ENCODE results near the gene ASNSD1. TPM values are rescaled to one million over a fixed set of nuclear protein-coding genes. Genes with fewer than 3 reads are reported as not detected.
A peak's percentile ranks its signal among the peaks of the same experiment; 100 is the strongest.
"Not testable (repeated sequence)": the region's sequence is repeated elsewhere in the genome, so short reads cannot be mapped to it uniquely, and the experiment has no call there.

Gene ASNSD1
- polyA plus RNA-seq, 1 of the 3 experiments (the other 2 are of a cell fraction), result 15.5 TPM

DNA sequence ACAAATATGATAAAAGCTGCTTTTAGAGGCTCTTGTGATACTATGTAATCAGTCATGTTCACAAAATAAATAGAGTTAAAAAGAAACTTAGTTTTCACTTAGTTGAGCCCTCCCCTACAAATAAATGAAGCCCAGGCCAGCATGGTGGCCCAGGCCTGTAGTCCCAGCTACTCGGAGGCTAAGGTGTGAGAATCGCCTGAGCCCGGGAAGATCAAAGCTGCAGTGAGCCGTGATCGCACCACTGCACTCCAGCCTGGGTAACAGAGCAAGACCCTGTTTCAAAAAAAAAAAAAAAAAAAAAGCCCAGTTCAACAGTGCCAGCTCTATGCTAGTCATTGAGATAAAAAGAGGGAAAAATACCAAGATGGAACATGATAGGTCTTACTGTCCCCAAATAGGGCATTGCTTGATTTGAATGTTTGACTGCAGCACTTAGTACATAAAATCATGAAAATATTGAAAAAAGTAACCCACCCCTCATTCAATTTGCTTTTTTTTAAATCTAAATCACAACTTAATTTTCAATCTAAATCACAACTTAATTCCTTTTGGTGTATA, 1.5 kb downstream of the ASNSD1 start:
- H4K20me1 ChIP-seq (ENCODE audit: insufficient read depth), result no peaks in the 10 kb centered on the region
- peak overlapping the region; percentile 98 for H3K4me2 ChIP-seq
- no peaks in the 10 kb centered on the region for H3K9me2 ChIP-seq
- peaks cover 34 to 35% of the 10 kb centered on the region in 2 experiments for H3K36me3 ChIP-seq (replicated peaks in 1 of 2; ENCODE audit: control insufficient read depth in 1 of 2, insufficient read depth in 2 of 2, low read length in 1 of 2)
- no peak overlapping the region for H2AFZ ChIP-seq (ENCODE audit: low read depth)
- DNase-seq, result no peak
- H3K9me3 ChIP-seq, result no peaks in the 10 kb centered on the region
- no peaks in the 10 kb centered on the region for H3K27me3 ChIP-seq (ENCODE audit: insufficient read depth)
- H3F3A ChIP-seq (replicated peaks; ENCODE audit: insufficient read depth), result no peaks in the 10 kb centered on the region
- no peak overlapping the region for H3K9ac ChIP-seq
- H3K4me3 ChIP-seq (ENCODE audit: low read depth in 2 of 2, low read length in 1 of 2), result peak overlapping the region; percentile 93 to 99; a peak in 3 of 4 replicates
- no peak overlapping the region for H3K27ac ChIP-seq (ENCODE audit: low read depth in 2 of 2, low read length in 1 of 2)
- TF ChIP-seq USF1 (IDR thresholded peaks at IDR 0.05; ENCODE audit: borderline replicate concordance, low read depth), result no peak
- TF ChIP-seq TEAD4 (IDR thresholded peaks at IDR 0.05; ENCODE audit: borderline replicate concordance, insufficient read depth), result no peak
- no peak for TF ChIP-seq SIN3A (IDR thresholded peaks at IDR 0.05; ENCODE audit: borderline replicate concordance, low read depth, low read length)
- no peak for TF ChIP-seq RCOR1 (IDR thresholded peaks at IDR 0.05; ENCODE audit: low read length)
- no peak for TF ChIP-seq MAX (IDR thresholded peaks at IDR 0.05; ENCODE audit: low read depth)
- TF ChIP-seq EP300 (IDR thresholded peaks at IDR 0.05; ENCODE audit: borderline replicate concordance in 1 of 2, low read depth in 1 of 2, low read length in 1 of 2), result no peak
- no peak for TF ChIP-seq EZH2phosphoT487 (IDR thresholded peaks at IDR 0.05; ENCODE audit: borderline replicate concordance, low read depth)
- TF ChIP-seq ELF1 (IDR thresholded peaks at IDR 0.05), result no peak
- no peak for TF ChIP-seq NRF1 (IDR thresholded peaks at IDR 0.05; ENCODE audit: low read depth, low read length)
- no peak for TF ChIP-seq YY1 (IDR thresholded peaks at IDR 0.05; ENCODE audit: low read depth)
- TF ChIP-seq POLR2AphosphoS5 (IDR thresholded peaks at IDR 0.05; ENCODE audit: low read depth, low read length), result no peak
- TF ChIP-seq, protein P1, sequence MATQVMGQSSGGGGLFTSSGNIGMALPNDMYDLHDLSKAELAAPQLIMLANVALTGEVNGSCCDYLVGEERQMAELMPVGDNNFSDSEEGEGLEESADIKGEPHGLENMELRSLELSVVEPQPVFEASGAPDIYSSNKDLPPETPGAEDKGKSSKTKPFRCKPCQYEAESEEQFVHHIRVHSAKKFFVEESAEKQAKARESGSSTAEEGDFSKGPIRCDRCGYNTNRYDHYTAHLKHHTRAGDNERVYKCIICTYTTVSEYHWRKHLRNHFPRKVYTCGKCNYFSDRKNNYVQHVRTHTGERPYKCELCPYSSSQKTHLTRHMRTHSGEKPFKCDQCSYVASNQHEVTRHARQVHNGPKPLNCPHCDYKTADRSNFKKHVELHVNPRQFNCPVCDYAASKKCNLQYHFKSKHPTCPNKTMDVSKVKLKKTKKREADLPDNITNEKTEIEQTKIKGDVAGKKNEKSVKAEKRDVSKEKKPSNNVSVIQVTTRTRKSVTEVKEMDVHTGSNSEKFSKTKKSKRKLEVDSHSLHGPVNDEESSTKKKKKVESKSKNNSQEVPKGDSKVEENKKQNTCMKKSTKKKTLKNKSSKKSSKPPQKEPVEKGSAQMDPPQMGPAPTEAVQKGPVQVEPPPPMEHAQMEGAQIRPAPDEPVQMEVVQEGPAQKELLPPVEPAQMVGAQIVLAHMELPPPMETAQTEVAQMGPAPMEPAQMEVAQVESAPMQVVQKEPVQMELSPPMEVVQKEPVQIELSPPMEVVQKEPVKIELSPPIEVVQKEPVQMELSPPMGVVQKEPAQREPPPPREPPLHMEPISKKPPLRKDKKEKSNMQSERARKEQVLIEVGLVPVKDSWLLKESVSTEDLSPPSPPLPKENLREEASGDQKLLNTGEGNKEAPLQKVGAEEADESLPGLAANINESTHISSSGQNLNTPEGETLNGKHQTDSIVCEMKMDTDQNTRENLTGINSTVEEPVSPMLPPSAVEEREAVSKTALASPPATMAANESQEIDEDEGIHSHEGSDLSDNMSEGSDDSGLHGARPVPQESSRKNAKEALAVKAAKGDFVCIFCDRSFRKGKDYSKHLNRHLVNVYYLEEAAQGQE (IDR thresholded peaks at IDR 0.05; ENCODE audit: low read depth, low read length), result no peak
- no peak for TF ChIP-seq FOXJ3 (CRISPR knock-in tag; IDR thresholded peaks at IDR 0.05)
- TF ChIP-seq PBX3 (IDR thresholded peaks at IDR 0.05), result no peak
- no peak for TF ChIP-seq RAD21 (IDR thresholded peaks at IDR 0.05; ENCODE audit: low read length)
- peaks cover 45% of the 10 kb centered on the region for H3K79me2 ChIP-seq (ENCODE audit: insufficient read depth)
- WGBS (ENCODE audit: low lambda C conversion rate), result 98% methylated on average over 5 of the region's 5 CpGs
- ChIA-PET CTCF (interaction anchor here (1.0 to 6.5 kb wide), 7 partner anchors 11 to 426 kb away, joined by 3 to 99 read pairs (median 11); partner anchors contain the start of genes ANKAR and OSGEPL1), POLR2A (no interaction called here)
- peaks cover 0 to 6% of the 10 kb centered on the region in 2 experiments; a peak in 3 of 4 replicates for H3K4me1 ChIP-seq (ENCODE audit: control insufficient read depth in 1 of 2, insufficient read depth in 2 of 2, low read depth in 1 of 2, low read length in 1 of 2)

GRCh38 chr2:189663319-189663718, 2.1 kb downstream of the ASNSD1 start:
- 98% methylated on average over 12 of the region's 12 CpGs for WGBS (ENCODE audit: low lambda C conversion rate)
- H3F3A ChIP-seq (replicated peaks; ENCODE audit: insufficient read depth); H3K4me2 ChIP-seq; H3K9me3 ChIP-seq; H2AFZ ChIP-seq (ENCODE audit: low read depth); H3K27me3 ChIP-seq (ENCODE audit: insufficient read depth); H3K27ac ChIP-seq (ENCODE audit: low read depth in 2 of 2, low read length in 1 of 2); H3K4me1 ChIP-seq (ENCODE audit: control insufficient read depth in 1 of 2, insufficient read depth in 2 of 2, low read depth in 1 of 2, low read length in 1 of 2); H3K9me2 ChIP-seq; H3K9ac ChIP-seq; POLR2A ChIA-PET; H4K20me1 ChIP-seq (ENCODE audit: insufficient read depth); DNase-seq; H3K4me3 ChIP-seq (ENCODE audit: low read depth in 2 of 2, low read length in 1 of 2): not testable (repeated sequence)
- CTCF ChIA-PET, result interaction anchor here (0.9 to 6.5 kb wide), 6 partner anchors 10 to 656 kb away, joined by 3 to 99 read pairs (median 8); partner anchors contain the start of genes ANKAR, HIBCH and OSGEPL1
- peaks cover 45% of the 10 kb centered on the region for H3K79me2 ChIP-seq (ENCODE audit: insufficient read depth)
- peaks cover 36 to 40% of the 10 kb centered on the region in 2 experiments for H3K36me3 ChIP-seq (replicated peaks in 1 of 2; ENCODE audit: control insufficient read depth in 1 of 2, insufficient read depth in 2 of 2, low read length in 1 of 2)
